Endothelial cell (in vitro differentiated cells): ENCODE results near the gene MRPS18A. TPM values are rescaled to one million over a fixed set of nuclear protein-coding genes. Genes with fewer than 3 reads are reported as not detected.

Experiments
- DNase-seq: peaks from one replicate; pipeline ENCODE4 v3.0.0; 2021; ENCODE audit warnings: low spot score
- H3K27ac Mint-ChIP-seq: one replicate; pipeline ENCODE4 v1.8.0; 2021; ENCODE audit warnings: mixed read lengths, inconsistent platforms; ENCODE audit not compliant: unreplicated experiment
- H3K27me3 Mint-ChIP-seq: one replicate; pipeline ENCODE4 v1.8.0; 2021; ENCODE audit warnings: mild to moderate bottlenecking, moderate library complexity, mixed read lengths, inconsistent platforms; ENCODE audit not compliant: unreplicated experiment
- H3K36me3 Mint-ChIP-seq: one replicate; pipeline ENCODE4 v1.8.0; 2021; ENCODE audit warnings: mild to moderate bottlenecking, low read depth, mixed read lengths, inconsistent platforms; ENCODE audit not compliant: unreplicated experiment
- H3K4me1 Mint-ChIP-seq: one replicate; pipeline ENCODE4 v1.8.0; 2021; ENCODE audit warnings: mild to moderate bottlenecking, mixed read lengths, inconsistent platforms; ENCODE audit not compliant: unreplicated experiment
- H3K4me3 Mint-ChIP-seq: one replicate; pipeline ENCODE4 v1.8.0; 2021; ENCODE audit warnings: mild to moderate bottlenecking, mixed read lengths, inconsistent platforms; ENCODE audit not compliant: unreplicated experiment
- H3K9me3 Mint-ChIP-seq: one replicate; pipeline ENCODE4 v1.8.0; 2021; ENCODE audit warnings: mixed read lengths, inconsistent platforms; ENCODE audit not compliant: unreplicated experiment
- total RNA-seq: library from RNA; stranded (reverse); fragmentation: NEBNext Ultra II Directional; extraction: Animal tissue kit (Norgen Biotek cat#: 25700); gene quantifications from one replicate; pipeline ENCODE4 v1.2.1, GENCODE V29; 2021; ENCODE audit not compliant: unreplicated experiment
- TF ChIP-seq, protein P1 (sequence below): fragments of 200-600 bp; sonication (generic); IDR thresholded peaks from one replicate; pipeline ENCODE4 v1.5.0; 2021; ENCODE audit warnings: antibody characterized with exemption; ENCODE audit not compliant: unreplicated experiment

The MRPS18A gene
- total RNA-seq, 1 donor from 2014 or later, result 45.5 TPM

DNA sequence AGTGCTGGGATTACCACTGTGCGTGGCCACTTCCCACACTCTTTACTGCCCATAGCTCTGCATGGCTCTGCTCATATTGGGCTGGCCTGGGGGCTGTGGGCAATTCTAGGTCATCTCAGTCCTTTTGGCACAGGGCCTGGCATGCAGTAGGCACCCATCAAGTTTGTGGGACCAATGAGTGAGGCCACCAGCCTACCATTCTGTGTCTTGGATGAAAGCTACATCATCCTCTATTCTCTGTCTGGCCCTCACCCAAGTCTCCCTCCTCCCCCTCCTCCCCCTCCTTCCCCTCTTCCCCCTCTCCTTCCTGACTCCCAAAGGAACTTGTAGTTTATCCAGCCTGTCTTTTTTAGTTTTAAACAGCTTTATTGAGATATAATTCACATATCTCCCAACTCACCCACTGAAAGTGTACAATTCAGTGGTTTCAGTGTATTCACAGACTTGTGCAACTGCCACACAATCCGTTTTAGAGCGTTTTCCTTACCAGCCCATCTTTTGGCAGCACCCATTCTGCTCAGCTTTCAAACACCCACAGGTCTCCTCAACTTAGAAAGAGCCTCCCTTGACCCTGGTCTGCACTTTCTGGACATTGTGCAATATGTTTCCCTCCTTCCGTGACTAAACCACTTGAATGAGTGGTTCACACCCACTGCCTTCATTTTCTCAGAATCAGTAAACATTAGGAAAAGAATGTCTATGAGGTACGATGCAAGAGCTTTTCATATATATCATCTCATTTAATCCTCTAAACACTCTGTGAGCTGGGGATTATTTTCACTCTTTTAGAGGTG lies 21.5 kb upstream of the MRPS18A start:
- Mint-ChIP-seq H3K4me3 (no peak overlapping the region), H3K27me3 (peaks cover 5% of the 10 kb centered on the region), H3K4me1 (peaks cover 3% of the 10 kb centered on the region), H3K9me3 (no peaks in the 10 kb centered on the region), H3K36me3 (no peaks in the 10 kb centered on the region), H3K27ac (no peak overlapping the region)
- TF ChIP-seq, protein P1, sequence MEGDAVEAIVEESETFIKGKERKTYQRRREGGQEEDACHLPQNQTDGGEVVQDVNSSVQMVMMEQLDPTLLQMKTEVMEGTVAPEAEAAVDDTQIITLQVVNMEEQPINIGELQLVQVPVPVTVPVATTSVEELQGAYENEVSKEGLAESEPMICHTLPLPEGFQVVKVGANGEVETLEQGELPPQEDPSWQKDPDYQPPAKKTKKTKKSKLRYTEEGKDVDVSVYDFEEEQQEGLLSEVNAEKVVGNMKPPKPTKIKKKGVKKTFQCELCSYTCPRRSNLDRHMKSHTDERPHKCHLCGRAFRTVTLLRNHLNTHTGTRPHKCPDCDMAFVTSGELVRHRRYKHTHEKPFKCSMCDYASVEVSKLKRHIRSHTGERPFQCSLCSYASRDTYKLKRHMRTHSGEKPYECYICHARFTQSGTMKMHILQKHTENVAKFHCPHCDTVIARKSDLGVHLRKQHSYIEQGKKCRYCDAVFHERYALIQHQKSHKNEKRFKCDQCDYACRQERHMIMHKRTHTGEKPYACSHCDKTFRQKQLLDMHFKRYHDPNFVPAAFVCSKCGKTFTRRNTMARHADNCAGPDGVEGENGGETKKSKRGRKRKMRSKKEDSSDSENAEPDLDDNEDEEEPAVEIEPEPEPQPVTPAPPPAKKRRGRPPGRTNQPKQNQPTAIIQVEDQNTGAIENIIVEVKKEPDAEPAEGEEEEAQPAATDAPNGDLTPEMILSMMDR, result no peak
- no peak for DNase-seq

DNA sequence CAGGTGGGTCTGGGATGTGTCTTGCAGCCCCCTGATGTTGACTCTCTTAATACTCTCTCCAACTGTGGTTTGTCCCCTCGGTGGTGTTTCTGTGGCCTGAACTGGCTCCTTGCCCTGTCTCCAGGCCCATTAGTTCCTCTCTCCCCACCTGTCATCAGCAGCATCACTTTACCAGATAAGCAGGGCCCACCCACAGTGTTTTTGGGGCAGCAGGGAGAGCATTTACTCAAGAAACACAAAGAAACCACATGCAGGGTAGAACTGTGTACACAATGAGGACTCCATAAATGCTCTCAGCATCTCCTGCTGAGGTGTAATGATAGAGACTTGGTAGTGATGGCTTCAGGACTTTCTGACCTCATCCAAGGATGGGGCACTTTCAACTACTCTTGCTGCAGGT lies 20.2 kb upstream of the MRPS18A start:
- Mint-ChIP-seq H3K27me3 (peaks cover 3% of the 10 kb centered on the region), H3K36me3 (no peaks in the 10 kb centered on the region), H3K27ac (no peak overlapping the region), H3K4me3 (no peak overlapping the region), H3K4me1 (peaks cover 3% of the 10 kb centered on the region), H3K9me3 (no peaks in the 10 kb centered on the region)
- no peak for DNase-seq
- TF ChIP-seq, protein P1, result no peak

DNA sequence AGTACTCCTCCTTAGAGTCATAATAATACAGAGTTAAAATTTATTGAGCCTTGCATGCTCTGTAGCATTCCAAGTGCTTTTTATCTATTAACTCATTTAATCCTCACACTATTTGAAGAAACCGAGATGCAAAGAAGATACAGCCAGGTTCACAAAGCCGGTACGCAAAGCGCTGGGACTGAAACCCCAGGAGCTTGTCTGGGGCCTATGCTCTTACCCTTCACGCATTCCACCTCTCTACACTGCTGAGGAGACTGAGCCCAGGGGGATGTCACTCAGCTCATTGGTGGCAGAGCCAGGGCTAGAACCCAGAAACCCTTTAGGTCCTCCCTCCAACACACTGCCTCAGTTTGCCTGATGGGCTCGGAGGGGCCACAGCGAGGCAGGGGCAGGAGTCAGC lies 19.7 kb upstream of the MRPS18A start:
- no peak overlapping the region for H3K27ac Mint-ChIP-seq
- peaks cover 8% of the 10 kb centered on the region for H3K4me1 Mint-ChIP-seq
- no peak overlapping the region for H3K4me3 Mint-ChIP-seq
- no peaks in the 10 kb centered on the region for H3K9me3 Mint-ChIP-seq
- DNase-seq, result no peak
- no peaks in the 10 kb centered on the region for H3K36me3 Mint-ChIP-seq
- H3K27me3 Mint-ChIP-seq, result peaks cover 5% of the 10 kb centered on the region
- TF ChIP-seq, protein P1, result no peak

DNA sequence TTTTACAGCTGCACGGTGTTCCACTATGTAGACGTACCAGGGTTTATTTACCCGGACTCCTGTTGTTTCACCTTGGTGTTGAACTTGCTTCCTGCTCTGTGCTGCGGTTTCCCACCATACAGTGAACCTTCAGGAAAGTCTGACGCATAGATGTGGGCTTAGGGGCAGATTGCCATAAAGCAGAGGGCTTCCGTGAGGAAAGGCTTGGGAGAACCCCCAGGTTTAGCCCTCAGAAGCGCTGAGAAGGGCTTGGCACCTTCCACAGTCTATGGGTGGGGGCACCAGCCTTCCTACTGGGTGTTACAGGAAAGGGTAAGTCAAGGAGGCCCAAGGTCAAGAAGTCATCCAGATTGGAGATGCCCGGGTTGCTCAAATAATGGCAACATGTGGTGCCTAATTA lies 19.2 kb upstream of the MRPS18A start:
- no peak for DNase-seq
- H3K27me3 Mint-ChIP-seq, result peaks cover 5% of the 10 kb centered on the region
- TF ChIP-seq, protein P1, result no peak
- H3K4me1 Mint-ChIP-seq, result peaks cover 8% of the 10 kb centered on the region
- no peak overlapping the region for H3K27ac Mint-ChIP-seq
- H3K36me3 Mint-ChIP-seq, result no peaks in the 10 kb centered on the region
- no peaks in the 10 kb centered on the region for H3K9me3 Mint-ChIP-seq
- H3K4me3 Mint-ChIP-seq, result peak overlapping the region; percentile 15

DNA sequence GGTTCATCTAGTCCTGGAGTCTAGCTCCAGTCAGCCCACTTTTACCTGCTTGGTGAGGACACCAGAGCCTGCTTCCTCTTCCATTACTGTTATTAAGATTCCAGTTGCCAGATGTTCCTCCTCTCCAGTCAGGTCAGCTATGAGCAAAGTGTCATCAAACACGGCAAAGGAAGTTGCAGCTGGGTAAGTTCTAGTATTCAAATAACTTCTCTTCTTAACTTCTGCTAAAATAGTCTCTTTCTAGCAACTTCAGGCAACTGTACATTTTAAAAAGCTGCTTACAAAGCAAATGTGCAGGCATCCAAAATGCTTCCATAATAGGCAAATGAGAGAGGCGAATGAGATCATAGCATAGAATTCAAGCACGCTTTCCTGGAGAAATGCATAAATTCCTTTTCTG lies 18.4 kb upstream of the MRPS18A start:
- Mint-ChIP-seq H3K9me3 (no peaks in the 10 kb centered on the region), H3K27ac (no peak overlapping the region), H3K4me3 (no peak overlapping the region), H3K36me3 (no peaks in the 10 kb centered on the region), H3K27me3 (peaks cover 5% of the 10 kb centered on the region), H3K4me1 (peaks cover 8% of the 10 kb centered on the region)
- no peak for DNase-seq
- TF ChIP-seq, protein P1, result no peak
